Natural killer cell (primary cell): Measurements from ENCODE around the gene CCDC69. TPM values are rescaled to one million over a fixed set of nuclear protein-coding genes. Genes with fewer than 3 reads are reported as not detected.
A peak's percentile ranks its signal among the peaks of the same experiment; 100 is the strongest.

ENCODE experiments used
- ATAC-seq, 3 donors: fragments of 150-1000 bp in 2 of 3; fragments of 200-7000 bp in 1 of 3; cut with Tn5 transposase; 1 replicate in 1 of 3; 2 replicates in 2 of 3; pipeline ENCODE4 v1.10.0; 2021; ENCODE audit warnings: mild to moderate bottlenecking in 2 of 3, moderate library complexity in 2 of 3
- DNase-seq, 2 donors: peaks; one replicate each; pipeline versions ENCODE4 v3.0.0 to v3.0.0-alpha.2; 2013 to 2021; ENCODE audit warnings: mixed read lengths in 1 of 2
- H3K27ac ChIP-seq: one replicate; pipeline ENCODE4 v1.5.1; 2013; ENCODE audit warnings: mild to moderate bottlenecking, low read length
- H3K27me3 ChIP-seq: one replicate; pipeline ENCODE4 v1.6.1; 2013; ENCODE audit warnings: low read length; ENCODE audit not compliant: control insufficient read depth, insufficient read depth
- H3K36me3 ChIP-seq: one replicate; pipeline ENCODE4 v1.6.1; 2013; ENCODE audit warnings: low read length; ENCODE audit not compliant: control insufficient read depth, insufficient read depth
- H3K4me1 ChIP-seq: one replicate; pipeline ENCODE4 v1.6.1; 2013; ENCODE audit warnings: low read length; ENCODE audit not compliant: control insufficient read depth, insufficient read depth
- H3K4me3 ChIP-seq: one replicate; pipeline ENCODE4 v1.5.1; 2013; ENCODE audit warnings: low read length
- H3K9me3 ChIP-seq: one replicate; pipeline ENCODE4 v1.6.1; 2013; ENCODE audit warnings: low read length; ENCODE audit not compliant: control insufficient read depth, insufficient read depth
- H3K27ac Mint-ChIP-seq, 2 donors: one replicate each; pipeline ENCODE4 v1.8.0; 2022; ENCODE audit warnings: mild to moderate bottlenecking in 2 of 2, mixed read lengths in 2 of 2, moderate library complexity in 1 of 2
- H3K27me3 Mint-ChIP-seq, 2 donors: one replicate each; pipeline ENCODE4 v1.8.0; 2022; ENCODE audit warnings: low read depth in 2 of 2, mixed read lengths in 2 of 2
- H3K36me3 Mint-ChIP-seq: one replicate; pipeline ENCODE4 v1.8.0; 2022; ENCODE audit warnings: mixed read lengths
- H3K4me1 Mint-ChIP-seq, 2 donors: one replicate each; pipeline ENCODE4 v1.8.0; 2022; ENCODE audit warnings: mixed read lengths in 2 of 2
- H3K4me3 Mint-ChIP-seq: one replicate; pipeline ENCODE4 v1.8.0; 2022; ENCODE audit warnings: mild to moderate bottlenecking, moderate library complexity, mixed read lengths
- H3K9me3 Mint-ChIP-seq, 2 donors: one replicate each; pipeline ENCODE4 v1.8.0; 2022; ENCODE audit warnings: mixed read lengths in 2 of 2
- CTCF ChIP-seq: fragments of 200-600 bp; IDR thresholded peaks from one replicate; pipeline ENCODE4 v1.8.0; 2022; ENCODE audit warnings: antibody characterized with exemption
- WGBS: methylation state at CpG from one replicate; pipeline ENCODE4 v1.1.7; 2013; ENCODE audit warnings: missing lambda C conversion rate; ENCODE audit not compliant: insufficient coverage; 5-methylcytosine and 5-hydroxymethylcytosine counted together
- intact Hi-C: fragments of 100-400 bp; cut with micrococcal nuclease; formaldehyde crosslinking; loops from one replicate; pipeline ENCODE4 v1.14.2; 2022
- total RNA-seq, 4 donors: library from RNA; stranded (reverse); fragments of 120-200 nt in 1 of 4; gene quantifications; one replicate each; pipeline versions ENCODE4 v1.2.3 to v1.2.4, GENCODE V29; 2013 to 2022

CCDC69 gene
- total RNA-seq, 3 donors from 2014 or later (not counting 1 experiment from before 2014, with no cell fraction given), result 181 to 227 (median 204) TPM

- Histone ChIP-seq H3K27me3 (no peaks in the 10 kb centered on the region), H3K4me1 (peaks cover 61% of the 10 kb centered on the region), H3K9me3 (no peaks in the 10 kb centered on the region), H3K27ac (peak overlapping the region; percentile 63), H3K4me3 (peak overlapping the region; percentile 59), H3K36me3 (peaks cover 22% of the 10 kb centered on the region)
- peak overlapping the region; percentile 88 to 92 for H3K27ac Mint-ChIP-seq
- 1% methylated on average over 3 of the region's 4 CpGs for whole genome bisulfite sequencing
- intact Hi-C loops, result loop anchor here (1.0 kb wide), 1 partner anchor 9 kb away; no protein-coding TSS in a partner anchor
- H3K27me3 Mint-ChIP-seq, result no peaks in the 10 kb centered on the region
- no peaks in the 10 kb centered on the region for H3K9me3 Mint-ChIP-seq
- DNase-seq, result peak; percentile 43 to 67
- H3K4me3 Mint-ChIP-seq, result peak overlapping the region; percentile 87
- peaks cover 65 to 68% of the 10 kb centered on the region in 2 donors for H3K4me1 Mint-ChIP-seq
- TF ChIP-seq CTCF, result no peak
- ATAC-seq, result peak; percentile 77 to 85 (median 78)
- no peaks in the 10 kb centered on the region for H3K36me3 Mint-ChIP-seq
These were observed 974 bp downstream of the CCDC69 start for GRCh38 chr5:151222790-151223446.

GRCh38 chr5:151222054-151222789 lies 1.7 kb downstream of the CCDC69 start:
- WGBS, result 70% methylated on average over 6 of the region's 6 CpGs
- H3K27ac Mint-ChIP-seq, result peak overlapping the region; percentile 88 to 92
- Histone ChIP-seq H3K9me3 (no peaks in the 10 kb centered on the region), H3K27ac (peak overlapping the region; percentile 63), H3K4me3 (peak overlapping the region; percentile 59), H3K36me3 (peaks cover 27% of the 10 kb centered on the region), H3K4me1 (peaks cover 68% of the 10 kb centered on the region), H3K27me3 (no peaks in the 10 kb centered on the region)
- peaks cover 72 to 75% of the 10 kb centered on the region in 2 donors for H3K4me1 Mint-ChIP-seq
- peak overlapping the region; percentile 87 for H3K4me3 Mint-ChIP-seq
- no peak for TF ChIP-seq CTCF
- no peak for ATAC-seq
- intact Hi-C loops, result no loop called here
- H3K27me3 Mint-ChIP-seq, result no peaks in the 10 kb centered on the region
- H3K9me3 Mint-ChIP-seq, result no peaks in the 10 kb centered on the region
- H3K36me3 Mint-ChIP-seq, result no peaks in the 10 kb centered on the region
- peak in 1 of 2 donors; percentile 40 for DNase-seq

- Histone ChIP-seq H3K4me1 (peaks cover 75% of the 10 kb centered on the region), H3K27ac (peak overlapping the region; percentile 63), H3K36me3 (peaks cover 33% of the 10 kb centered on the region), H3K27me3 (no peaks in the 10 kb centered on the region), H3K4me3 (peak overlapping the region; percentile 59), H3K9me3 (no peaks in the 10 kb centered on the region)
- H3K9me3 Mint-ChIP-seq, result no peaks in the 10 kb centered on the region
- no peak for TF ChIP-seq CTCF
- peaks cover 76 to 80% of the 10 kb centered on the region in 2 donors for H3K4me1 Mint-ChIP-seq
- WGBS, result 58% methylated on average over 3 of the region's 3 CpGs
- peak overlapping the region; percentile 88 to 92 for H3K27ac Mint-ChIP-seq
- H3K36me3 Mint-ChIP-seq, result no peaks in the 10 kb centered on the region
- ATAC-seq (peak in 2 of 3 donors; percentile 30 to 40), DNase-seq (no peak)
- no peaks in the 10 kb centered on the region for H3K27me3 Mint-ChIP-seq
- intact Hi-C loops, result no loop called here
- peak overlapping the region; percentile 87 for H3K4me3 Mint-ChIP-seq
These were observed 2.3 kb downstream of the CCDC69 start for GRCh38 chr5:151221574-151221973.
